ENCODE measurements around the gene ANK2. TPM values are rescaled to one million over a fixed set of nuclear protein-coding genes. Genes with fewer than 3 reads are reported as not detected.

Gene ANK2
- total and polyA plus RNA-seq, 7 experiments from 2014 or later: 1.1 to 2.0 TPM; not detected in 5

DNA sequence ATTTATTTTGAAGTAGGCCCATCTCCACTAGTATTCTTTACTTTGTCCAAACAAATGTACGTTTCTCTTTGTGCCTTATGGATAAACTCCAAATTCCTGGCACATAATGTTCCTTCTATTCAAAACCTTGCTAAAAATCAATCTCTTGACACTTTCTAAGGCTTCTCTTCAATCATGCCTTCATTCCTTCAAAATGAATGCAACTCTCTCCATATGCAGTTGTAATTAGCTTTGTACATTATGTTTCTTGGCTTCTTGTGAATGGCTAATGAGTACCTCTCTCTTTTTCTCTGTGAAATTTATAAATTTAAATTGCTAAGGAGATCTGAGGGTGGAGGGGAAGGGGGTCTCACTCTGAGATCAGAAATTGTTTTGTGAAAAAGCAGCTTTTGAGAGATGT is 24.0 kb upstream of the ANK2 start:
- H3K4me1 ChIP-seq (ENCODE audit: control insufficient read depth in 2 of 2, insufficient read depth in 2 of 2, low read length in 2 of 2): no peaks in the 10 kb centered on the region
- intact Hi-C loops (cut with micrococcal nuclease): no loop called here
- no peak overlapping the region for H3K4me3 Mint-ChIP-seq
- H3K27me3 ChIP-seq (ENCODE audit: control insufficient read depth in 2 of 2, insufficient read depth in 2 of 2, low read length in 2 of 2): no peaks in the 10 kb centered on the region
- H3K4me3 ChIP-seq (ENCODE audit: low read length): no peak overlapping the region
- H3K4me1 Mint-ChIP-seq: no peaks in the 10 kb centered on the region
- DNase-seq (no peak), ATAC-seq (no peak)
- peaks cover 0 to 8% (median 3%) of the 10 kb centered on the region in 5 donors for H3K27me3 Mint-ChIP-seq
- H3K36me3 ChIP-seq (ENCODE audit: control insufficient read depth in 2 of 3, insufficient read depth in 3 of 3, low read length in 3 of 3): no peaks in the 10 kb centered on the region
- no peak overlapping the region for H3K27ac Mint-ChIP-seq
- H3K36me3 Mint-ChIP-seq: no peaks in the 10 kb centered on the region
- H3K9me3 Mint-ChIP-seq: peaks cover 0 to 3% (median 0%) of the 10 kb centered on the region in 11 donors
- H3K9me3 ChIP-seq (ENCODE audit: control insufficient read depth in 2 of 3, low read length in 3 of 3): no peaks in the 10 kb centered on the region
- ChIA-PET CTCF (no interaction called here), POLR2A (no interaction called here)
- H3K27ac ChIP-seq (ENCODE audit: low read depth, low read length): no peak overlapping the region

DNA sequence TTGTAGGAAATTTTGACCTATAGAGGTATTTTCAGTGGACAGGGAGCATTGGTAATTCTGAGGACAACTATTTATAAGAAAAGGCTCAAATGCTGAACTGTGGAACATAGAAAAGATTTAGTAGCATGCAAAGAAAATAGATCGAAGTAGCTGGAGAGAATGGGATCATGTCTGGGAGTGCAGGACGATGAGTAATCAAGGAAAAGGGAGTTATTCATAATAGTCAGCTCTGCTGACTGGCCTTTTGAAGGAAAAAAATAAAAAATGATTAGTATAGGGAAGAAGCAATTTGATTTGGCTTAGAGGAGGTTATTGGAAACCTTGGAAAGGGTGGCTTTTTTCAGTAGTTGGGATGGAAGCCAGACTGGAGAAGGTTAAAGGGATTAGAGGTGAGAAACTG is 22.9 kb upstream of the ANK2 start:
- ChIA-PET CTCF (no interaction called here), POLR2A (interaction anchor here (0.6 kb wide), 1 partner anchor 138 kb away, joined by 3 read pairs; no protein-coding TSS in a partner anchor)
- intact Hi-C loops (cut with micrococcal nuclease): no loop called here
- H3K9me3 ChIP-seq (ENCODE audit: control insufficient read depth in 2 of 3, low read length in 3 of 3): no peaks in the 10 kb centered on the region
- no peak overlapping the region for H3K4me3 Mint-ChIP-seq
- no peaks in the 10 kb centered on the region for H3K36me3 Mint-ChIP-seq
- H3K27me3 ChIP-seq (ENCODE audit: control insufficient read depth in 2 of 2, insufficient read depth in 2 of 2, low read length in 2 of 2): no peaks in the 10 kb centered on the region
- H3K36me3 ChIP-seq (ENCODE audit: control insufficient read depth in 2 of 3, insufficient read depth in 3 of 3, low read length in 3 of 3): no peaks in the 10 kb centered on the region
- peaks cover 0 to 8% (median 5%) of the 10 kb centered on the region in 5 donors for H3K27me3 Mint-ChIP-seq
- no peak overlapping the region for H3K27ac ChIP-seq (ENCODE audit: low read depth, low read length)
- H3K9me3 Mint-ChIP-seq: peaks cover 0 to 3% (median 0%) of the 10 kb centered on the region in 11 donors
- no peaks in the 10 kb centered on the region for H3K4me1 ChIP-seq (ENCODE audit: control insufficient read depth in 2 of 2, insufficient read depth in 2 of 2, low read length in 2 of 2)
- ATAC-seq (no peak), DNase-seq (no peak)
- H3K27ac Mint-ChIP-seq: no peak overlapping the region
- no peak overlapping the region for H3K4me3 ChIP-seq (ENCODE audit: low read length)
- no peaks in the 10 kb centered on the region for H3K4me1 Mint-ChIP-seq

DNA sequence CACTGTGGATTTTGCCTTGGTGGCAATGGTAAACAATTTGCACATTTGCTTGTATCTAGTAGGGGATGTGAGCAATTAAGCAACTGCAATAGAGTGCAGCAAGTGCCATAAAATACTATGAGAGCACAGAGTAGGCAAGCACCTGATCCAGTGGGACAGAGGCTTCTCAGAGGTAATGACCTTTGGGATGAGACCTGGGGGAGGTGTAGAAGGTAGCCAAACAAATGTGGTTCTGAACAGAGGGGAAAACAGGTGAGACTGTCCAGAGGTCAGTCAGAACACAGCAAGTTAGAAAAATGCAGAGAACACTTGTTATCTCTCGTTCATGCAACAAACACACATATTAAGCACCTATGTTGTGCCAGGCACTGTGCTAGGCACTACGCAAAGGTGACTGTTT is 21.4 kb upstream of the ANK2 start:
- Mint-ChIP-seq H3K27me3 (peaks cover 0 to 8% (median 4%) of the 10 kb centered on the region in 5 donors), H3K4me1 (no peaks in the 10 kb centered on the region), H3K9me3 (peaks cover 0 to 3% (median 0%) of the 10 kb centered on the region in 11 donors), H3K36me3 (no peaks in the 10 kb centered on the region), H3K27ac (no peak overlapping the region), H3K4me3 (no peak overlapping the region)
- Histone ChIP-seq H3K9me3 (ENCODE audit: control insufficient read depth in 2 of 3, low read length in 3 of 3) (no peaks in the 10 kb centered on the region), H3K36me3 (ENCODE audit: control insufficient read depth in 2 of 3, insufficient read depth in 3 of 3, low read length in 3 of 3) (no peaks in the 10 kb centered on the region), H3K27ac (ENCODE audit: low read depth, low read length) (no peak overlapping the region), H3K27me3 (ENCODE audit: control insufficient read depth in 2 of 2, insufficient read depth in 2 of 2, low read length in 2 of 2) (no peaks in the 10 kb centered on the region), H3K4me1 (ENCODE audit: control insufficient read depth in 2 of 2, insufficient read depth in 2 of 2, low read length in 2 of 2) (no peaks in the 10 kb centered on the region), H3K4me3 (ENCODE audit: low read length) (no peak overlapping the region)
- CTCF ChIA-PET: no interaction called here
- POLR2A ChIA-PET: no interaction called here
- intact Hi-C loops (cut with micrococcal nuclease): no loop called here
- no peak for DNase-seq
- no peak for ATAC-seq

DNA sequence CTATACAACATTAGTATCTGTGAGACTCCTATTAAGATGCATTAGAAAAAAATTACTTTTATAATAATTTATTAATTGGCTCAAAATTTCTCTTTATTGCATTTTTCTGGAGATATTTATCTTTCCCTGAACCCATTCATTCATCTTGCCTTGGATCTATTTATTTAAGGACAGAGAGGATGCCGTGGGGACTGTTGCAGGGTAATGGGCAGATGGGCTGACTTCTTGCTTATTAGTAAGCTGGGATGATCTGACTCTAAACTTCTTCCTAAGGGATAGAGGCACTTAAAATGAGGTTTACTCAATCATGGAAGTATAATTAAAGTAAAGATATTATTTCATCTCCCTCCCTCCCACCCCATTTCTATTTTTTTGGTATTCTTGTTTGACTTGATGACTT is 18.2 kb upstream of the ANK2 start:
- no peaks in the 10 kb centered on the region for H3K4me1 Mint-ChIP-seq
- H3K27me3 Mint-ChIP-seq: peaks cover 0 to 28% (median 4%) of the 10 kb centered on the region in 5 donors
- POLR2A ChIA-PET: no interaction called here
- Histone ChIP-seq H3K4me1 (ENCODE audit: control insufficient read depth in 2 of 2, insufficient read depth in 2 of 2, low read length in 2 of 2) (no peaks in the 10 kb centered on the region), H3K36me3 (ENCODE audit: control insufficient read depth in 2 of 3, insufficient read depth in 3 of 3, low read length in 3 of 3) (no peaks in the 10 kb centered on the region), H3K9me3 (ENCODE audit: control insufficient read depth in 2 of 3, low read length in 3 of 3) (no peaks in the 10 kb centered on the region), H3K27ac (ENCODE audit: low read depth, low read length) (no peak overlapping the region), H3K4me3 (ENCODE audit: low read length) (no peak overlapping the region), H3K27me3 (ENCODE audit: control insufficient read depth in 2 of 2, insufficient read depth in 2 of 2, low read length in 2 of 2) (no peaks in the 10 kb centered on the region)
- intact Hi-C loops (cut with micrococcal nuclease): no loop called here
- no peak overlapping the region for H3K4me3 Mint-ChIP-seq
- no peak for DNase-seq
- H3K9me3 Mint-ChIP-seq: peaks cover 0 to 8% (median 0%) of the 10 kb centered on the region in 11 donors
- CTCF ChIA-PET: no interaction called here
- H3K36me3 Mint-ChIP-seq: no peaks in the 10 kb centered on the region
- ATAC-seq: no peak
- H3K27ac Mint-ChIP-seq: no peak overlapping the region

DNA sequence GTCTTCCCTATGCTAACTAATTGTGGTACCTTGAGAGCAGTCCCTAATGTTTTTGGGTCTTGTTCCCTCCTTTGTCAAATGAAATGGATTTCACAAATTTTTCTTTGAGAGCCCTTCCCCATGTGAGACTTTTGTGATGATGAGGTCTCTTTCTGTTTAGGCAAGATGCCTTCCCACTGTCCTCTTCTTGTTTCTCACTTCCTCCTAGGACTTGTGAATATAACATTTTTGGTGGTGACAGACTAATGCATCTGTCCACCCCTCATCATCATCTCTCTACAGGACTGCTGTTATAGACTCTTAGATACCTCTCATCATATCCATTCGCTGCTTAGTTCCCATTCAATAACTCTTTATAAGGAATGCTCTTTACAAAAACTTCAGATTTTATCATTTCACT is 8.7 kb upstream of the ANK2 start:
- Histone ChIP-seq H3K27me3 (ENCODE audit: control insufficient read depth in 2 of 2, insufficient read depth in 2 of 2, low read length in 2 of 2) (no peaks in the 10 kb centered on the region), H3K4me3 (ENCODE audit: low read length) (no peak overlapping the region), H3K36me3 (ENCODE audit: control insufficient read depth in 2 of 3, insufficient read depth in 3 of 3, low read length in 3 of 3) (no peaks in the 10 kb centered on the region), H3K9me3 (ENCODE audit: control insufficient read depth in 2 of 3, low read length in 3 of 3) (no peaks in the 10 kb centered on the region), H3K4me1 (ENCODE audit: control insufficient read depth in 2 of 2, insufficient read depth in 2 of 2, low read length in 2 of 2) (no peaks in the 10 kb centered on the region), H3K27ac (ENCODE audit: low read depth, low read length) (no peak overlapping the region)
- DNase-seq (no peak), ATAC-seq (no peak)
- no peak overlapping the region for H3K27ac Mint-ChIP-seq
- intact Hi-C loops (cut with micrococcal nuclease): no loop called here
- peaks cover 0 to 9% (median 2%) of the 10 kb centered on the region in 11 donors for H3K9me3 Mint-ChIP-seq
- H3K4me3 Mint-ChIP-seq: no peak overlapping the region
- POLR2A ChIA-PET: no interaction called here
- H3K27me3 Mint-ChIP-seq: peaks cover 0 to 10% (median 0%) of the 10 kb centered on the region in 5 donors
- no peaks in the 10 kb centered on the region for H3K4me1 Mint-ChIP-seq
- CTCF ChIA-PET: no interaction called here
- H3K36me3 Mint-ChIP-seq: peaks cover 0 to 4% (median 0%) of the 10 kb centered on the region in 5 donors

DNA sequence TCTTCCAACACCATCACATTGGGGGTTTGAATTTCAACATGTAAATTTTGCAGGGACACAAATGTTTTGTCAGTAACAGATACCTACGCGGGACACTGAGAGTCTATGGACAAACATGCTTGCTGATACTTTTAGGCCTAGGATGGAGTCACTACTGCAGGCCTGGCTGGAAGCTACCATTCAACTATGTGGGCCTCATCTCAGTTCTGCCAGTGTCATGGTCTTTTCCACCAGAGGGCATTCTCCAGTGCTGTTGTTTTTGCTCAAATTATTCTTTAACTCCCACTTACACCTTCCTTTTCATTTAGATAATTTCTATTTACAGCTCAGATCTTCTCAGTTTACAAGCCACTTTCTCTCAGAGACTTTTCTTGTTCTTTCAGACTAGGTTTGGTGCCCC is 7.0 kb upstream of the ANK2 start:
- DNase-seq (no peak), ATAC-seq (no peak)
- CTCF ChIA-PET: no interaction called here
- Histone ChIP-seq H3K36me3 (ENCODE audit: control insufficient read depth in 2 of 3, insufficient read depth in 3 of 3, low read length in 3 of 3) (no peaks in the 10 kb centered on the region), H3K9me3 (ENCODE audit: control insufficient read depth in 2 of 3, low read length in 3 of 3) (no peaks in the 10 kb centered on the region), H3K4me1 (ENCODE audit: control insufficient read depth in 2 of 2, insufficient read depth in 2 of 2, low read length in 2 of 2) (no peaks in the 10 kb centered on the region), H3K27ac (ENCODE audit: low read depth, low read length) (no peak overlapping the region), H3K4me3 (ENCODE audit: low read length) (no peak overlapping the region), H3K27me3 (ENCODE audit: control insufficient read depth in 2 of 2, insufficient read depth in 2 of 2, low read length in 2 of 2) (no peaks in the 10 kb centered on the region)
- Mint-ChIP-seq H3K4me3 (no peak overlapping the region), H3K4me1 (no peaks in the 10 kb centered on the region), H3K36me3 (peaks cover 0 to 4% (median 0%) of the 10 kb centered on the region in 5 donors), H3K27ac (no peak overlapping the region), H3K27me3 (peaks cover 0 to 10% (median 0%) of the 10 kb centered on the region in 5 donors), H3K9me3 (peaks cover 0 to 9% (median 2%) of the 10 kb centered on the region in 11 donors)
- intact Hi-C loops (cut with micrococcal nuclease): no loop called here
- POLR2A ChIA-PET: no interaction called here

DNA sequence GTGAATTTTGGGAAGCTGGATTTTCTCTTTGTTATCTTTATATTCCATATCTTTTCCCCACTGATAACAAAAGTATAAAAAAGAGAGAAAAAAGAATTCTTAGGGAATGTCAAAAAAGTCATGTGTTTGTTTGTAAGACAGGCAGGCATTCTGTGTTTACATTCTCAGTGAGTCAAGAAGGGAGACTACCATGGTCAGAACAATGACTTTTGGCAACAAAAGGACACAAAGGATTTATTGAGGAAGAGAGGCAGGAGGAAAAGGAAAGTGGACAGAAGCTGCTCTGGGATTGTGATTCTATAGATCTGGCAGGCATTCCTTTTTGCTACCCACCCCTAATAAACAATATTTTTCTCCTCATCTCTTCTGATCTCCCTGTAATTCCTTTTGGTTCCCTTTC is 5.9 kb upstream of the ANK2 start:
- Histone ChIP-seq H3K36me3 (ENCODE audit: control insufficient read depth in 2 of 3, insufficient read depth in 3 of 3, low read length in 3 of 3) (no peaks in the 10 kb centered on the region), H3K4me3 (ENCODE audit: low read length) (no peak overlapping the region), H3K4me1 (ENCODE audit: control insufficient read depth in 2 of 2, insufficient read depth in 2 of 2, low read length in 2 of 2) (no peaks in the 10 kb centered on the region), H3K27me3 (ENCODE audit: control insufficient read depth in 2 of 2, insufficient read depth in 2 of 2, low read length in 2 of 2) (no peaks in the 10 kb centered on the region), H3K9me3 (ENCODE audit: control insufficient read depth in 2 of 3, low read length in 3 of 3) (no peaks in the 10 kb centered on the region), H3K27ac (ENCODE audit: low read depth, low read length) (no peak overlapping the region)
- peaks cover 0 to 10% (median 0%) of the 10 kb centered on the region in 5 donors for H3K27me3 Mint-ChIP-seq
- CTCF ChIA-PET: no interaction called here
- DNase-seq (no peak), ATAC-seq (no peak)
- POLR2A ChIA-PET: no interaction called here
- H3K4me3 Mint-ChIP-seq: no peak overlapping the region
- peaks cover 0 to 9% (median 2%) of the 10 kb centered on the region in 11 donors for H3K9me3 Mint-ChIP-seq
- intact Hi-C loops (cut with micrococcal nuclease): no loop called here
- peaks cover 0 to 4% (median 0%) of the 10 kb centered on the region in 5 donors for H3K36me3 Mint-ChIP-seq
- H3K4me1 Mint-ChIP-seq: no peaks in the 10 kb centered on the region
- H3K27ac Mint-ChIP-seq: no peak overlapping the region

Measured in naive thymus-derived CD4-positive, alpha-beta T cell (primary cell).